ENCODE results near the gene ACSL3.

- peak; percentile 70 for TF ChIP-seq CTCF (IDR thresholded peaks at IDR 0.05; ENCODE audit: poor library complexity, severe bottlenecking)
- no peak for TF ChIP-seq EZH2 (IDR thresholded peaks at IDR 0.05; ENCODE audit: borderline replicate concordance, insufficient read depth, low read length, poor library complexity, severe bottlenecking)
- no peak for TF ChIP-seq TAF1 (IDR thresholded peaks at IDR 0.05; ENCODE audit: low read depth)
- no peak for TF ChIP-seq REST (IDR thresholded peaks at IDR 0.05; ENCODE audit: borderline replicate concordance)
- TF ChIP-seq POLR2AphosphoS5 (IDR thresholded peaks at IDR 0.05): no peak
Observed at GRCh38 chr2:222903234-222904220, 42.7 kb downstream of the ACSL3 start.

All from neural cell (in vitro differentiated cells).